Kidney epithelial cell (primary cell): ENCODE measurements around the gene CHN1. TPM values are rescaled to one million over a fixed set of nuclear protein-coding genes. Genes with fewer than 3 reads are reported as not detected.

ENCODE experiments used
- DNase-seq: peaks from one replicate; pipeline ENCODE4 v3.0.0-alpha.2; 2010; ENCODE audit warnings: low read depth
- H3K27me3 ChIP-seq: 2 replicates; pipeline ENCODE4 v1.6.0; 2011; ENCODE audit warnings: low read length; ENCODE audit not compliant: control insufficient read depth, insufficient read depth
- H3K36me3 ChIP-seq: 2 replicates; pipeline ENCODE4 v1.5.1; 2011; ENCODE audit warnings: low read length; ENCODE audit not compliant: control insufficient read depth, insufficient read depth
- H3K4me3 ChIP-seq: 2 replicates; pipeline ENCODE4 v1.5.1; 2011; ENCODE audit warnings: low read depth, mild to moderate bottlenecking, control low read depth, low read length
- CTCF ChIP-seq: IDR thresholded peaks from 2 replicates; pipeline ENCODE4 v1.5.1; 2011; ENCODE audit warnings: mild to moderate bottlenecking, moderate library complexity, low read length, control low read depth, inconsistent platforms; ENCODE audit not compliant: insufficient read depth, poor library complexity, severe bottlenecking
- total RNA-seq: library from RNA; depleted of rRNA; stranded (reverse); fragments of >200 nt; gene quantifications from 2 replicates; pipeline ENCODE4 v1.2.3, GENCODE V29; 2015

CHN1 gene
- total RNA-seq, 1 donor from 2014 or later: 19.3 TPM

GRCh38 chr2:174863183-174863582 is 142.0 kb downstream of the CHN1 start:
- Histone ChIP-seq H3K36me3 (no peaks in the 10 kb centered on the region), H3K4me3 (no peak overlapping the region), H3K27me3 (no peaks in the 10 kb centered on the region)
- DNase-seq: no peak
- no peak for TF ChIP-seq CTCF

GRCh38 chr2:174859563-174860169 is 145.5 kb downstream of the CHN1 start:
- no peaks in the 10 kb centered on the region for H3K36me3 ChIP-seq
- TF ChIP-seq CTCF: no peak
- no peaks in the 10 kb centered on the region for H3K27me3 ChIP-seq
- no peak for DNase-seq
- no peak overlapping the region for H3K4me3 ChIP-seq

GRCh38 chr2:174858745-174859144 is 146.4 kb downstream of the CHN1 start:
- Histone ChIP-seq H3K27me3 (no peaks in the 10 kb centered on the region), H3K36me3 (no peaks in the 10 kb centered on the region), H3K4me3 (no peak overlapping the region)
- TF ChIP-seq CTCF: no peak
- DNase-seq: no peak

GRCh38 chr2:174856447-174856846 is 148.7 kb downstream of the CHN1 start:
- Histone ChIP-seq H3K4me3 (no peak overlapping the region), H3K36me3 (no peaks in the 10 kb centered on the region), H3K27me3 (no peaks in the 10 kb centered on the region)
- no peak for TF ChIP-seq CTCF
- no peak for DNase-seq

- TF ChIP-seq CTCF: no peak
- no peaks in the 10 kb centered on the region for H3K36me3 ChIP-seq
- no peak for DNase-seq
- no peaks in the 10 kb centered on the region for H3K27me3 ChIP-seq
- H3K4me3 ChIP-seq: peak overlapping the region; percentile 10
These were observed 157.9 kb downstream of the CHN1 start for GRCh38 chr2:174846941-174847938.

- Histone ChIP-seq H3K27me3 (no peaks in the 10 kb centered on the region), H3K36me3 (no peaks in the 10 kb centered on the region), H3K4me3 (no peak overlapping the region)
- no peak for TF ChIP-seq CTCF
- no peak for DNase-seq
These were observed 159.0 kb downstream of the CHN1 start for GRCh38 chr2:174846218-174846617.
